AG09319 (cell line): ENCODE measurements around the gene UNC119.
A peak's percentile ranks its signal among the peaks of the same experiment; 100 is the strongest.

Source experiments
- DNase-seq: peaks from one replicate; pipeline ENCODE4 v3.0.0-alpha.2; 2010; ENCODE audit warnings: low read depth; ENCODE audit errors: extremely low read depth
- TF ChIP-seq, protein P1 (sequence below): IDR thresholded peaks from 2 replicates; pipeline ENCODE4 v1.5.1; 2011; ENCODE audit warnings: low read depth, mild to moderate bottlenecking, inconsistent platforms, low read length, moderate library complexity

UNC119 gene

DNA sequence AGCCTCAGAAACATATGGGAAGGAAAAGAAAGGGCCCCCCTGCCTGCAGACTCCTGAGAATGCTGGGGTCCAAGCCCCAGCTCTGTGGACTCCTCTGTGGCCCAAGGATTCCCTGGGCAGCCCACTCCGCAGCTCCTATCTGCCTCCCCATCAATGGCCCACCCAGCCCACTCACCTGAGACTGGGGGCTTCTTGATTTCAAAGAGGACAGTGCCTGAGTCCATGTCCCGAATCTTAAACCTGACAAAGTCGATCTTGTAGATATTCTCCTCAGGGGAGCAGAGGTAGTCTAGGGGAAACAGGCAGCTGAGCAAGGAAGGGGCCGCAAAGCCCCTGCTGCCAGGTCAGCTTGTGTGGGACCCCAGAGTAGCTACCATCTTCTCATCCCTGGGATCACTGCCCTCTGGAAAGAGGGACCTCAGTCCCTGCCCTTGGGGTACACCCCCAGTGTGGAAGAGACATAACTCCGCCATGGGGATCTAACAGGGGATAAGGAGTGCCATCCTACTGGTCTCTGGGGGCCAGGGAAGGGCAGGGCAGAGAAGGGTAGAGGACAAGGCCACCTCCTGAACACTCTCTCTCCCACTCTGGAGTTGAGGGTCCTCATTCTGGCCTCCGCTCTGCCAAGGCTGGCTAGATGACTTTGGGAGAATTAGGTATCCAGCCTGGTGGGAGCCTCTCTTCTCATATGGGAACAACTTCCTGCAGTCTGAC, 3.9 kb downstream of the UNC119 start:
- DNase-seq: no peak
- TF ChIP-seq, protein P1, sequence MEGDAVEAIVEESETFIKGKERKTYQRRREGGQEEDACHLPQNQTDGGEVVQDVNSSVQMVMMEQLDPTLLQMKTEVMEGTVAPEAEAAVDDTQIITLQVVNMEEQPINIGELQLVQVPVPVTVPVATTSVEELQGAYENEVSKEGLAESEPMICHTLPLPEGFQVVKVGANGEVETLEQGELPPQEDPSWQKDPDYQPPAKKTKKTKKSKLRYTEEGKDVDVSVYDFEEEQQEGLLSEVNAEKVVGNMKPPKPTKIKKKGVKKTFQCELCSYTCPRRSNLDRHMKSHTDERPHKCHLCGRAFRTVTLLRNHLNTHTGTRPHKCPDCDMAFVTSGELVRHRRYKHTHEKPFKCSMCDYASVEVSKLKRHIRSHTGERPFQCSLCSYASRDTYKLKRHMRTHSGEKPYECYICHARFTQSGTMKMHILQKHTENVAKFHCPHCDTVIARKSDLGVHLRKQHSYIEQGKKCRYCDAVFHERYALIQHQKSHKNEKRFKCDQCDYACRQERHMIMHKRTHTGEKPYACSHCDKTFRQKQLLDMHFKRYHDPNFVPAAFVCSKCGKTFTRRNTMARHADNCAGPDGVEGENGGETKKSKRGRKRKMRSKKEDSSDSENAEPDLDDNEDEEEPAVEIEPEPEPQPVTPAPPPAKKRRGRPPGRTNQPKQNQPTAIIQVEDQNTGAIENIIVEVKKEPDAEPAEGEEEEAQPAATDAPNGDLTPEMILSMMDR: no peak

DNA sequence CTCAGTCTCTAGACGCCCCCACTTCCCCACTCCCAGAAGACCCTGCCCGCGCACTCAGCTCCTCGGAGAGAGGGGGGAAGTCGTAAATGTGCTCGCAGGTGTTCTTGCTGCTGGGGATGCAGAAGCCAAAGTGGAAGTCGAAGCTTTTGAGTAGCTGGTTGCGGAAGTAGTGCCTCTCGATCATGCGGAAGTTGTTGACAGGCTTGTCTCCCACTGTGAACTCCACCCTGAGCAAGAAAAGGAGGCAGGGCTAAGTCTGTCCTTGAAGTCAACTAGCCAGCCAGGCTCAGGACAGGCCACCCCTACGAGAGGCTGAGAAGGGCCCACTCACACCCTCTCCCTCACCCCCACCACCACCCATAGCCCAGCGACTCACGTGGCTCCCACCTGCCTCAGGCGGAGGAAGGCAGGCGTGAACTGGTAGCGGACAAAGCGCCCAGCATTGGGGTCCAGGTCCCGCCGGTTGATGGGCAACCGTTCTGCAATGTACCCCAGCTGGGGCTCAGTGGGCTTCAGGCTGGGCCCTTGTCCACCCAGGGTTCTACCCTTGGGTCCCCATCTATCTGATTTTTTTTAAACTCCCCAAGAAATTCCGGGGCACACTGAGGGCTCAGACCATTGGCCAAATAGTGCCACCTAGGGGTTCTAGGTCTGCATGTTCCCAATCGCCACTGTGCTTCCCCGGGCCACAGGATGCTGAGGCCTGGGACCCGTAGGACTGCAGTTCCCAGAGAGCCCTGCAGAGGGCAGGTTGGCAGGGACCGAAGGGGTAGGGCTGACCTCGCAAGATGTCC, 4.6 kb downstream of the UNC119 start:
- no peak for DNase-seq
- TF ChIP-seq, protein P1: peak; percentile 89

DNA sequence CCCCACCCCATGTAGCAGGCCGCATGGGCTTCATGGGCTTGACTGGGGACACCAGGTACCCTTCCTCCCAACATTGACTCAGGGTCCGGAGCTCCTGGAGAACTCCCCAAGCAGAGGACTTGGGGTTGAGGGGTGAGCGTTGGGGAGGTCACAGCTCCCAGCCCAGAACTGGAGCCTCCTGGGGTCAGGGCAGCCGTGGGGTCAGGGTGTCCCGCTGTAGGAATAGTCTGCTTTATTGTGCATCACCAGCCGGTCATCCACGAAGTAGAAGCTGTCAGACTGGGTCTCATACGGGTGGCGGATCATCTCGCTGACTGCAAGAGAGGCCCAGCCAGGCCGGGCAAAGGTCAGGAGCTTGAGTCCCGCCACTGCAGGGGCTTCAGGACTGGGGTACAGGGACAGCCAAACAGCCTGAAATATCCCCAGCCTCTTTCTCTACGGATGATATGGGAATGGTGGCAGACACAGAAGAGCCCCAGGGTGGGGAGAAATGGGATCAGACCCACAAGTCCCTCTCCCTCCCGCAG, 5.3 kb downstream of the UNC119 start:
- TF ChIP-seq, protein P1: no peak
- DNase-seq: no peak

DNA sequence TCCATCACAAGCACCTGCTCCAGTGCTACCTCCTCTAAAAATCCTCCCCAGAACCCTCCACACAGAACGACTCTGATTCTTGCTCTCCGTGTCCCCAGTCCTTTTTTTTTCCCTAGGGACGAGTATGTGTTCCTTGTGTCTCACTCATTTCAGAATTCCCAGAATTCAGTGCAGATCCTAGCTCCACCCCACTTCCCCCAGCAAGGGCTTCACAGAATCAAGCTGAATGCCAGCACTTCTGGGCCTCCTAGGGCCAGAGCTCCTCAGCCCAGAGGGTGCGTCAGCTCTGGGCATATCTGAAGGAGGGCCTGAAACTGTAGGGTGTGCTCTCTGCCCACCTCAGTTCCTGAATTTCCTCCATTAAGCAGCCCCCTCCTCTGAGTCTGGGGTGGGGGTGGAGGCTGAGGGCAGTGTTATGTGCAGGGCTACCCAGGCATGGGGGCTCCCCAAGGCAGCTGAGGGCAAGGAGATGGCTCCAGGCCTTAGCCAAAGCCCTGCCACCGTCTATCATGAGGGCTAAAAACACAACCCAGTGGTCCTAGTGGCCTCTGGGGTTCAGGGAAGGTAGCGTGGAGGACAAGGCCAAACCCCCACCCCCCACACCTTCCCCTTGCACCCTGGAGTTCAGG, 6.5 kb downstream of the UNC119 start:
- TF ChIP-seq, protein P1: no peak
- no peak for DNase-seq

DNA sequence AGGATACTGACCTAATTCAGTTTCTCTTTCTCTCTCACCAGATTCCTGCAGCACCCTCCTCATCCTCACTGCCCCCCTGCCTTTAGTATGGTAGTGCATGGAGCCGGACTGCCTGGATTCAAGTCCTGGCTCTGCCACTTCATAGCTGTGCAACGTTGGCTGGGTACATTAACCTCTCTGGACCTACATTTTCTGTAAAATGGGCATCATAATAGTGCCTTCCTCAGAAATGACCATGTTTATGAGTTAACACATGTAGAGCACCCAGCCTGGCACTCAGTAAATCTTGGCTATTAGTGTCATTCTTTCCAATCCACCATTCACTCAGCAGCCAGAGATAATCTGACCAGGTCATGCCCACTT, 7.3 kb downstream of the UNC119 start:
- DNase-seq: no peak
- TF ChIP-seq, protein P1: no peak

DNA sequence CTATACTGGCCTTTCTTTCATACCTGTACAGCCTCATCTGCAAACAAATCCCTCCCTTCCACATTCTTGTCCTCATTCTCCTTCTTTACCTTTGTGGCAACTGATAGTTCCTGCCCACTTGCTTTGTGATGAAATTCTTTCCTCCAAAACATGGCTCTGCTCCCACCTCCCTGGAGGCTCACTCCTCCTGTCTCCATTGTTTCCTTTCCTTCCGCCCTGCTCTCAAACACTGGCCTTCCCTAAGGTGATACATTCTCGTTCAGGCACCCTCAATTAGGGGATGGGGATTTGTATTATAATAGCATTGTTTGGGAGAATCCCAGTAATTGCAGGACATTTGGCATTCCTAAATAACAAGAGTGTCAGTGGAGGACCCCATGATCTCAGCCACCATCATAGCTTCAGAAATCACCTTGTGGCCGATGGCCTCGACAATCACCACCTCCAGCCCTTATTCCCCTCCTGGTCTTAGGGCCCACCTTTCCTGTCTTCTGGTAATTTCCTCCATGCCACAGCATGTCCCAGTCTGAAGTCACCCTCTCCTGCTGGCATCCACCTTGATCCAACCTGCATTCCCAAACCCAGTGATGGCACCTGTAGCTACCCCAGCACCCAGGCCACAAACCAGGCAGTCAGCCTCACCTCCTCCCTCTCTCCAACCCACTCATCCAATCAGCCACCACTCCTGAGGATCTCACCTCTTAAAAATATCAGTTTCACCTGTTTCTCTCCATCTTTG, 7.9 kb downstream of the UNC119 start:
- TF ChIP-seq, protein P1: no peak

More for the DNA sequence above, 7.9 kb downstream of the UNC119 start:
- no peak for DNase-seq
